Endothelial cell (in vitro differentiated cells): ENCODE data around the gene NAT16. TPM values are rescaled to one million over a fixed set of nuclear protein-coding genes. Genes with fewer than 3 reads are reported as not detected.

Source experiments
- DNase-seq: peaks from one replicate; pipeline ENCODE4 v3.0.0; 2021; ENCODE audit warnings: low spot score
- H3K27ac Mint-ChIP-seq: one replicate; pipeline ENCODE4 v1.8.0; 2021; ENCODE audit warnings: mixed read lengths, inconsistent platforms; ENCODE audit not compliant: unreplicated experiment
- H3K27me3 Mint-ChIP-seq: one replicate; pipeline ENCODE4 v1.8.0; 2021; ENCODE audit warnings: mild to moderate bottlenecking, moderate library complexity, mixed read lengths, inconsistent platforms; ENCODE audit not compliant: unreplicated experiment
- H3K36me3 Mint-ChIP-seq: one replicate; pipeline ENCODE4 v1.8.0; 2021; ENCODE audit warnings: mild to moderate bottlenecking, low read depth, mixed read lengths, inconsistent platforms; ENCODE audit not compliant: unreplicated experiment
- H3K4me1 Mint-ChIP-seq: one replicate; pipeline ENCODE4 v1.8.0; 2021; ENCODE audit warnings: mild to moderate bottlenecking, mixed read lengths, inconsistent platforms; ENCODE audit not compliant: unreplicated experiment
- H3K4me3 Mint-ChIP-seq: one replicate; pipeline ENCODE4 v1.8.0; 2021; ENCODE audit warnings: mild to moderate bottlenecking, mixed read lengths, inconsistent platforms; ENCODE audit not compliant: unreplicated experiment
- H3K9me3 Mint-ChIP-seq: one replicate; pipeline ENCODE4 v1.8.0; 2021; ENCODE audit warnings: mixed read lengths, inconsistent platforms; ENCODE audit not compliant: unreplicated experiment
- total RNA-seq: library from RNA; stranded (reverse); fragmentation: NEBNext Ultra II Directional; extraction: Animal tissue kit (Norgen Biotek cat#: 25700); gene quantifications from one replicate; pipeline ENCODE4 v1.2.1, GENCODE V29; 2021; ENCODE audit not compliant: unreplicated experiment
- TF ChIP-seq, protein P1 (sequence below): fragments of 200-600 bp; sonication (generic); IDR thresholded peaks from one replicate; pipeline ENCODE4 v1.5.0; 2021; ENCODE audit warnings: antibody characterized with exemption; ENCODE audit not compliant: unreplicated experiment

Gene NAT16
- total RNA-seq, 1 donor from 2014 or later, result not detected

DNA sequence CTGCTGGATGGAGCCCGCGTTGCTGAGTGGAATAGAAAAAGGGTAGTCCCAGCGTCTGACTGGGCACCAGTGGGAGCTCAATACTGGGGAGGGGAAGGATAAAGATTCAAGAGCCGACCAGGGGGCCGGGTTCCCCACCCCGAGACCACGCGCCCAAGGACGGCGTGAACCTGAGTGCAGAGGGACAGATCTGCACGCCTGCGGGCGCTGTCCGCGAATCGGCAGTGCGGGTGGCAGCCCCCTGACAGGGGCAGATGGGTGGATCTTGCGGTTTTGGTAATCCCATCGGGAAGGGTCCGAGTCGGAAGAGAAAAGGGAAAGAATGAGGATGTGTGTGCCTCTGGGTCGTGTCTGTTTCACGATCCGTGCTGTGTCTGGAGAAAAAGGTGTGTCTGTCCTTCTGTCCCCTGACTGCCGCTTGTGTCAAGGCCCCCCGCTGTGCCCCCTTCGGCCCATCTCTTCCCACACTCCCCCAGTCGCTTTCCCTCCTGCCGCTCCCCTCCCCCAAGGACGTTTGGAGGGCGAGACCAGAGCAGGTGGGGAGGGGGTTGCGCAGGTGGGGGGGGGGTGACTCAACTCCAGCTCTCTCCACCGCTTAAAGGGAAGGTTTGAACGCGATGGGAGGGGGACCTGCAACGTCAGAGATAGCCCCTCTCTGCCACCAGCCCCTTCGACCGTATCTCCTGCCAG lies 14.0 kb downstream of the NAT16 start:
- peaks cover 27% of the 10 kb centered on the region for H3K4me1 Mint-ChIP-seq
- H3K4me3 Mint-ChIP-seq, result peak overlapping the region; percentile 72
- H3K9me3 Mint-ChIP-seq, result no peaks in the 10 kb centered on the region
- DNase-seq, result no peak
- no peak overlapping the region for H3K27ac Mint-ChIP-seq
- peaks cover 46% of the 10 kb centered on the region for H3K27me3 Mint-ChIP-seq
- TF ChIP-seq, protein P1, sequence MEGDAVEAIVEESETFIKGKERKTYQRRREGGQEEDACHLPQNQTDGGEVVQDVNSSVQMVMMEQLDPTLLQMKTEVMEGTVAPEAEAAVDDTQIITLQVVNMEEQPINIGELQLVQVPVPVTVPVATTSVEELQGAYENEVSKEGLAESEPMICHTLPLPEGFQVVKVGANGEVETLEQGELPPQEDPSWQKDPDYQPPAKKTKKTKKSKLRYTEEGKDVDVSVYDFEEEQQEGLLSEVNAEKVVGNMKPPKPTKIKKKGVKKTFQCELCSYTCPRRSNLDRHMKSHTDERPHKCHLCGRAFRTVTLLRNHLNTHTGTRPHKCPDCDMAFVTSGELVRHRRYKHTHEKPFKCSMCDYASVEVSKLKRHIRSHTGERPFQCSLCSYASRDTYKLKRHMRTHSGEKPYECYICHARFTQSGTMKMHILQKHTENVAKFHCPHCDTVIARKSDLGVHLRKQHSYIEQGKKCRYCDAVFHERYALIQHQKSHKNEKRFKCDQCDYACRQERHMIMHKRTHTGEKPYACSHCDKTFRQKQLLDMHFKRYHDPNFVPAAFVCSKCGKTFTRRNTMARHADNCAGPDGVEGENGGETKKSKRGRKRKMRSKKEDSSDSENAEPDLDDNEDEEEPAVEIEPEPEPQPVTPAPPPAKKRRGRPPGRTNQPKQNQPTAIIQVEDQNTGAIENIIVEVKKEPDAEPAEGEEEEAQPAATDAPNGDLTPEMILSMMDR, result no peak
- H3K36me3 Mint-ChIP-seq, result peaks cover 7% of the 10 kb centered on the region

DNA sequence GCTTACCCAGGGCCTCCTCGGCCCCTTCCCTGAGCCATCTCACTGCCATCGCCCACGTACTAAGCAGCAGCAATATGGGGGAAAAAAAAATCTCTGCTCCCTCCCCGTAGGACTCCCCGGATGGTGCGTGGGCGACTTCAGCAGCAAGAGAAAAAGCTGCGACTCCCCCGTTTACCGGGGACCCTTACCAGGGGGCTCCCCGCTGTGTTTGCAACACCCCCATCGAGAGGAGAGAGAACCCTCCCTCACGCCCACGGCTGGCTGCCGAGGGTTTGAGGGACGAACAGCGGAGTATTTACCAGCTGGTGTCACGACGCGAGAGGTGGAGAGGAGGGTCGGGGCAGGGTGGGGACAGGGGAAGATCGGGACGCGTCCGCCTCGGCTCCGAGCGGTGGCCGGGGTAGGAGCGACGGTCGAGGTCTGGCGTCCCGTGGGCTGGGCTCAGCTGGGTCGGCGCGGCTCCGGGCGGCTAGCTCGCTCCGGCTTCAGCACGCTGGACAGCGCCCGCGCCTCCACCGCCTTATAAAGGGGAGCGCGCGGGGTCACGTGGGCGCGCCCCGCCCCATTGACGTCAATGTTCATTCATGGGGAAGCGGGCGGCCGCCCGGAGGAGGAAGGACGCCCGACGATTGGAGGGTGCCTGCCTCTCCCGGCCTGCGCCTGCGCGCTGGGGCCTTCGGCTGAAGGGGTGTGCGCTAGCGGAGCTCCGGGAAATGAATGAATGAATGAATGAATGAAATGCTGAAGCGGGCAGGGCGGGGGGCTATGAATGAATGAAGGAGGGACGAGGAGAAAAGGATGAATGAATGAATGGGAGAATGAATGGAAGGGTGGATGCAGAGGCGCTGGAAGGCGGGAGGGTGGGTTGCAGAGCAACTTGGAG lies 14.8 kb downstream of the NAT16 start, which contains the start of gene VGF:
TSS of gene VGF (minus strand) at position 495 of the 883 bp plus-strand sequence. CDS start 726 bp downstream, outside the sequence.
- Mint-ChIP-seq H3K9me3 (no peaks in the 10 kb centered on the region), H3K36me3 (peaks cover 7% of the 10 kb centered on the region), H3K4me1 (peaks cover 21% of the 10 kb centered on the region), H3K27me3 (peaks cover 38% of the 10 kb centered on the region), H3K4me3 (peak within 1 kb of the TSS; percentile 72), H3K27ac (no peak within 1 kb of the TSS)
- DNase-seq, result peak; percentile 83
- TF ChIP-seq, protein P1, result no peak

DNA sequence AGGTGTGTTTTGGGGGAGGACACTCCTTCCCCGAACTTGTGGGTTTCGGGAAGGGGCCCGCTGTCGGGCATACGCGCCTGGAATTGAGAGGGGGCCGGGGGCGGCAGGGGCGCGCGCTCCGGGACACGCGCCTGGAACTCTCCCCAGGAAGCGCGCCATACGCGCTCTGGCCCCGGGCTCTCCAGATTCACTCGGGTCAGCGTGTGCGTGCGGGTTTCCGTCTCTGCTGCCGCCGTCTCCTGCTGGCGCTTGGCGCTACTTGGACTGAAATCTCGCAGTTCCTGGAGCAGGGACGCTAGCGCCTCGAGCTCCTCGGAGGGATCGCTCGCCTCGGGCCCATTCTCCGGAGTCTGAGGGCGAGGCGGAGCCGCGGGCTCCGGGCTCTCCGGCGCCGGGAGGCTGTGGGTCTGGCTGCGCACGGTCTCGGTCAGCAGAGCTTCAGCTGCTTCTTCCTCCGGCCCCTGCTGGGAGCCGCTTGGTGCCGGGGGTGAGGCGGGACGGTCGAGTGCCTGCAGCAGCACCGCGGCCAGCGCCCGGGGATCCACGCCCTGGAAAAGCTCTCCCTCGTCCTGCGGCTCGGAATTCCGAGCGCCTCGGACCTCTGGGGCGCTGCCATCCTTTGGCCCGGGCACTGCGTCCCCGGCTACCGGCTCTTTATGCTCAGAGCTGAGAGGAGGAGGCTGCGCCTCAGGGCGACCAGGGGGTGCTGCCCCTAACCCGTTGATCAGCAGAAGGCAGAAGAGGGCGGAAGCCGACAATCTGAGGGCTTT lies 15.8 kb downstream of the NAT16 start:
- peak; percentile 61 for DNase-seq
- Mint-ChIP-seq H3K4me1 (peaks cover 17% of the 10 kb centered on the region), H3K27me3 (peaks cover 35% of the 10 kb centered on the region)

DNA sequence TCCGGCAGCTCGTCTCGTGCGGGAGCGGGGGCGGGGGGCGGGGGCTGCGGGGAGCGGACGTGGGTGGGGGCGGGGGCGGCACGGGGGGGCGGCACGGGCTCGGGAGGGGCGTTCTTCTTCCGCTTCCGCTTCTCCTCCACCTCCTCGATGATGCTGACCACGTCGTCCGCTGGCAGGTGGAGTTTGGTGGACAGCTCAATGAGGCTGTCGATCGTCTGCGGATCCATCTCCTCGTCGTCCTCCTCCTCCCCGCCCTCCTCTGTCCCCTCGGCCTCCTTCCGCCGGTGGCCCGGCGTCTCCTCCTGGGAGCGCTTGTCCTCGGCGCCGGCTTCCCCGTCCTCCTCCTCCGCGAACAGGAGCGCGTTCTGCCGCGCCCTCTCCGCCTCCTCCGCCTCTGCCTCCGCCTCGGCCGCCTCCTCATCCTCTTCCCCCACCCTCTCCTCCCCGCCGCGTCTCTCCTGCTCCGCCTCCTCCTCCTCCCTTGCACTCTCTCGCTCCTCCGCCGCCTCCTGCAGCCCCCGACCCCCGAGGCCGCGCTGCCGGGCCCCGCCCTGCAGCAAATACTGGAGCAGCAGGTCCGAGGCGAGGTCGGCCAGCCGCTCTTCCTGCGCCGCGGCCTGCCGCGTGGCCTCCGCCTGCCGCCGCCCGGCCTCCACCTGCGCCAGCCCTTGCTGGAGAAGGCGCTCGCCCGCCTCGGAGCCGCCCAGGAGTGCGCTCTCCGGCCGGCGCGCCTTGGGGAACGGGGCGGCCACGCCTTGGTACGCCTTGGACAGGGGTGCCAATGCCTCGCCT lies 16.6 kb downstream of the NAT16 start:
- Mint-ChIP-seq H3K9me3 (no peaks in the 10 kb centered on the region), H3K27me3 (peaks cover 31% of the 10 kb centered on the region), H3K27ac (no peak overlapping the region), H3K4me1 (peaks cover 15% of the 10 kb centered on the region), H3K4me3 (no peak overlapping the region), H3K36me3 (peaks cover 7% of the 10 kb centered on the region)
- no peak for DNase-seq
- TF ChIP-seq, protein P1, result no peak

More for the DNA sequence above, 15.8 kb downstream of the NAT16 start:
- TF ChIP-seq, protein P1, result no peak
- Mint-ChIP-seq H3K4me3 (no peak overlapping the region), H3K27ac (no peak overlapping the region), H3K36me3 (peaks cover 5% of the 10 kb centered on the region), H3K9me3 (no peaks in the 10 kb centered on the region)
